SKM-1 treated with dmso at 0.1 percent for 144 hours (cell line): ENCODE measurements around the gene UPK1A.

Source experiments
- DNase-seq: peaks from one replicate; lab custom pipeline; 2025; ENCODE audit not compliant: unreplicated experiment; lab: John Stamatoyannopoulos, UW

The UPK1A gene

GRCh38 chr19:35666251-35666913 is at the start of gene UPK1A:
Gene UPK1A, plus strand, starts transcription at chr19:35666517. Its CDS starts 296 bp downstream, at chr19:35666813.
- no peak for DNase-seq

GRCh38 chr19:35618857-35619256 is 47.5 kb upstream of the UPK1A start:
- no peak for DNase-seq

GRCh38 chr19:35619290-35619923 is 46.9 kb upstream of the UPK1A start:
- no peak for DNase-seq

- DNase-seq: no peak
These were observed 46.3 kb upstream of the UPK1A start for GRCh38 chr19:35620001-35620400.

GRCh38 chr19:35621708-35622107 is 44.6 kb upstream of the UPK1A start:
- no peak for DNase-seq

- DNase-seq: no peak
These were observed 43.6 kb upstream of the UPK1A start for GRCh38 chr19:35622750-35623149.

GRCh38 chr19:35623327-35624010 is 42.8 kb upstream of the UPK1A start:
- DNase-seq: no peak

- no peak for DNase-seq
These were observed 38.1 kb upstream of the UPK1A start for GRCh38 chr19:35628264-35628564.

- peak; percentile 98 for DNase-seq
These were observed 37.6 kb upstream of the UPK1A start, which contains the start of gene RBM42 for GRCh38 chr19:35628565-35629331. Gene RBM42, plus strand, starts transcription at chr19:35629036. Its CDS starts 118 bp downstream, at chr19:35629154.

- no peak for DNase-seq
These were observed 37.0 kb upstream of the UPK1A start for GRCh38 chr19:35629332-35629633.

- no peak for DNase-seq
These were observed 32.4 kb upstream of the UPK1A start for GRCh38 chr19:35633727-35634440.

GRCh38 chr19:35636651-35637050 is 29.7 kb upstream of the UPK1A start:
- DNase-seq: no peak

- DNase-seq: no peak
These were observed 29.2 kb upstream of the UPK1A start for GRCh38 chr19:35637165-35637564.

- DNase-seq: no peak
These were observed 27.0 kb upstream of the UPK1A start for GRCh38 chr19:35639321-35639639.

- DNase-seq: no peak
These were observed 26.5 kb upstream of the UPK1A start for GRCh38 chr19:35639863-35640262.

GRCh38 chr19:35641515-35642151 is 24.7 kb upstream of the UPK1A start, which contains the start of gene ETV2:
Gene ETV2, plus strand, starts transcription at chr19:35641745. Its CDS starts 716 bp downstream, at chr19:35642461.
- no peak for DNase-seq

- no peak for DNase-seq
These were observed 24.0 kb upstream of the UPK1A start for GRCh38 chr19:35642312-35642711.

GRCh38 chr19:35642798-35643254 is 23.5 kb upstream of the UPK1A start:
- DNase-seq: no peak

- DNase-seq: peak; percentile 78
These were observed 22.8 kb upstream of the UPK1A start for GRCh38 chr19:35643255-35644205.
